Measurements from ENCODE around the gene ATP5F1A.
"Not testable (repeated sequence)": the region's sequence is repeated elsewhere in the genome, so short reads cannot be mapped to it uniquely, and the experiment has no call there.

Gene ATP5F1A

DNA sequence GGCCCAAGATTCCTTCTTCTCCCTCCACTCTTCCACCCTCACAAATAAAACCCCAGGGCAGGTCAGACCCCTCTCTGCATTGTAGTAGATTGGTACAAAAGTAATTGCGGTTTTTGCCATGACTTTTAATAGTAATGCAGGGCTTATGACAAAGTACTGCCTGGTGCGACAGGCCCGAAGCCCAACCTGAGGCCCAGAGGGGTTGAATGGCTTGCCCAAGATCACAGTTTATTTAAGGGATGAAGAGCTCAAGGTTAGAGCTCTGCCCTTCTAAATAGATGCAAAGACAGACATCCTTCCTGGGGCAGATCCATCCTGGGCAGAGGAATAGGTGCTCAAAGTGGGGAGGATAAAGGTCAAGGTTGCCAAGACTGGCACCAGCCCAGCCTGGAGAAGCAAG is 25.1 kb downstream of the ATP5F1A start:
- no peak for DNase-seq

DNA sequence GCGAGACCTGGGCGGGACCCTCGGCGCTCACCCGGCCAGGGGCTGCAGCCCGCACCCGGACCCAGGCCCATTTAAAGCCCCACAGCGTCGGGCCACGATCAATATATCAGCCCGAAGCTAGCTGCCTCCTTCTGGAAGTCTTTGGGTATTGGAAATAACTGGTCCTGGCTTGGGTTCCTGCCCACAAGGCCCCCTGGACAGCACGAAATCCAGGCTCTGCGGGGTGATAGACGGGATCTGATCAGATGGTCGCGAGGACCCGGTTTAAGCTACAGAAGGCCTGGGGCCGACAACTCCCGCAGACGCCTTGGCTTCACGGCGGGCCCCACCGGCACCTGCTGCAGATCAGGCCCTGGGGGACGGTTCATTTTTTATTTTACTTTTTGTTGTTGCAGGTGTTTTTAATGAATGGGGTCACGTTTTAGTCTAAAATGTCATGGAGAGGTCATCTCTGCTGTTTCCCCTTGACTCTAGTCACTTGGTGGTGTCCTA is 25.7 kb downstream of the ATP5F1A start:
- DNase-seq = no peak

DNA sequence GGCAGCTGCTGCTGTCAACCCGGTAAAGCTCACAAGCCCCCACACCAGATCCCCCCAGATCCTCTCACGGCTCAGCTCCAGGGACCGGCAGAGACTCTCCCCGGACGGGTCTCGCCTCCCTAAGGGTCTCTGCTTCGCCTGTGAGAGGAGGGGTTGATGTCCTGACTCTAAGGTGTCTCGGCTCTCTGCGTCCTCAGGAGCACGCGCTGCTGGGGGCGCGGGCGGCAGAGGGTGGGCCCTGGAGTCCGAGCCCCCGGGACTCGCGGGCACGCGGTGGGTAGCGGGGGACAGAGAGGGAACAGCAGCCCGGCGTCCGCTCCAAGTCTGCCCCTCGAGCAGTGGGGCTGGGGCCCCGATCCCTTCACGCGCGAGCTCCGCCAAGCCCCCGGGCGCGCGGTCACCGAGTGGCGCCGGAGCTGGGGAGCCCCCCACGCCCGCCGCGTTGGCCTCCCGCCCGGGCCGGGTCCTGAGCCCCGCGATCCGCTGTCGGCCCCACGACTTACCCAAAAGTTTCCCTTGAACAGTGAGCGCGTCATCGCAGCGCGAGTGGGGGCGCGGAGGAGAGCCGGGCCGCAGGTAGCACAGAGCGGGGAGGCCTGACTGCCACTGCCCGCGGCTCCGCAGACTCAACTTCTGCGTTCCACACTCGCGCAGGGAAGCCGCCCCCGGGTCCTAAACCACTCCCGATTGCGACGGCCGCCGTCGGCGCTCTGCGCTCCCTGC is 26.3 kb downstream of the ATP5F1A start, which contains the start of gene PSTPIP2:
PSTPIP2 (minus strand) TSS at position 608 of the 723 bp plus-strand sequence; CDS start at position 536, 72 bp downstream.
- DNase-seq = peak in 1 of 2 experiments; percentile 15

DNA sequence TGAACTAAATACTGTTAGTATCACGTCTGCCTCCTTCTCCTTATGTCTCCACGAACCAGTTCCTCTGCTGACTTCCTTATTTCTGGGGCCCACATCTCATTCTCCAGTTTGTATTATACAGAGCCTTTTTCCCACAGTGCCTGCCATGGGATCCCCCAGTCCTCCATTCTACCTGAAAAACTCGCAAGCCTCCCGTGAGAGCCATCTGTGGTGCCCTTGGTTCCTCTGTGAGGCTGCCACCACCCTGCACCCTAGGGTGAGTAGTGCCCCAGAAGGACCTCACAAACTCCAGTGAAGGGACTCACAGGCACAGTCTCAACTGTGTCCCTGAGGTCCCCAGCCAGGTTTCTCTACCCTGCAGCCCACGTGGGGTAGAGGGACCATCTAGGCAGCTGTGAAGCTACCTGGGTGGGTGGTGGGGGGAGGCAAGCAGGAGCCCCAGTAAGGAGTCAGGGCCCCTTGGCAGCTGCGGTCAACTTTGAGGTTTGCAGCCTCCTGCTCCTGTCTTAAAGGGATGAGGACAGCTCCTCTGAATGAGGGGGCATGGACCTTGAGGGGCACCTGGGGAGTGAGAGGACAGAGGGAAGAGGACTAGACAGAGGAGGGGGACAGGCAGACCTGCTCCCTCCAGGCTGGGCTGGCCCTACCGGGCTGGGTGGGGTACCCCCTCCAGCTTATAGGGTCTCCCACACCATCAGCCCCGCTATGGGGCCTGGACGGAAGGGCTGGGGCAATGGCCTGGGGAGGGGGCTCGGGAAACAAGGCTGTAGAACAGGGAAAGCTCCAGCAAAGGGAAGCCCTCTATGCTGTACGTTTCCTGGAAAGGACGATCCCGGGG is 27.1 kb downstream of the ATP5F1A start:
- no peak for DNase-seq

DNA sequence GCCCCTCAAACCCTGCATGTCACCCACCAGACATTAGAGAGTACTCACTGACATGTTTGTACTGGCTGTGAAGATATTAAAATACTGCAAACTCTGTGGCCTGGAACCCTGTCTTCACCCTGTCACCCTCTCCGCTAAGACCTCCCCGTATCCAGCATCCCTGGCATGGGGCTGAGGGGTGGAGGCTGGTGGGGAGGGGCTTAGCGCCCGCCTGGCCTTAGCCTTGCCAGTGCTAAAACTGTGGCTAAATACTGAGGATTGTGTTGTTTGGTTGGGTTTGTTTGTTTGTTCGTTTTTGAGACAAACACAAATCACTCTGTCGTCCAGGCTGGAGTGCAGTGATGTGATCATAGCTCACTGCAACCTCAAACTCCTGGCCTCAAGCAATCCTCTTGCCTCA is 27.9 kb downstream of the ATP5F1A start:
- no peak for DNase-seq

DNA sequence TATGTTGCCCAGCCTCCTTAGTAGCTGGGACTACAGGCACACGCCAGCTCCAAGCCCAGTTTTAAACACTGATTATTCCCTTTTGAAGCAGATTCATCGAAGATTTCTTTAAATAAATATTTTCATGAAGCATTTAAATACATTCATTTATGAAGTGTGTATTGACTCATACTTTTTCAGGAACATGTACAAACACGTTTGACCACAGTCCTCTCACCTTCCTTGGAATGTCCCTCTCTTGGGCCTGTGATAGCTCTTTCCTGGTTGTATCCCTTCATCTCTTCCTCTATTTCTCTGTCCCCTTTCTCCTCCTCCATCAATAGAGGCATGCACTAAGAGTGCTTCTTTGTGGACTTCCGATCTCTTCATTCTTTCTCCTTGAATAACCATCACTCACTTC is 28.6 kb downstream of the ATP5F1A start:
- DNase-seq = no peak

DNA sequence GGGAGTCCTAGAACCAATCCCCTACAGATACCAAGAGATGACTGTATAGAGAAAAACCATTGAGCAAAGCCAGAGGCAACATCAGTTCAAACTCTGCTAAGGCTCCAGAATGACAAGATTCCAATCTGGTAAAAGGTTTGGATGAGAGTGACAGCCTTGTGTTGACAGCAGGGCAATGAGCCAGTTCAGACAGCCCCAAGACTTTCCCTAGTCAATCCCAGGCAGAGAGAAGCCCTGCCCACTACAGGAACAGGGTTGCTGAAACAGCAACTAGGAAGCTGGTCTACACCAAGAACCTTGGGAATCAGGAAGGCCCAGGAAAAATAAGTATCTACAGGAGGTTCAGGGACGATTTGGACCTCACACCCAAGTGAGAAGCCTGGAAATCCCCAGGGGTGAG is 29.3 kb downstream of the ATP5F1A start:
- DNase-seq = no peak

DNA sequence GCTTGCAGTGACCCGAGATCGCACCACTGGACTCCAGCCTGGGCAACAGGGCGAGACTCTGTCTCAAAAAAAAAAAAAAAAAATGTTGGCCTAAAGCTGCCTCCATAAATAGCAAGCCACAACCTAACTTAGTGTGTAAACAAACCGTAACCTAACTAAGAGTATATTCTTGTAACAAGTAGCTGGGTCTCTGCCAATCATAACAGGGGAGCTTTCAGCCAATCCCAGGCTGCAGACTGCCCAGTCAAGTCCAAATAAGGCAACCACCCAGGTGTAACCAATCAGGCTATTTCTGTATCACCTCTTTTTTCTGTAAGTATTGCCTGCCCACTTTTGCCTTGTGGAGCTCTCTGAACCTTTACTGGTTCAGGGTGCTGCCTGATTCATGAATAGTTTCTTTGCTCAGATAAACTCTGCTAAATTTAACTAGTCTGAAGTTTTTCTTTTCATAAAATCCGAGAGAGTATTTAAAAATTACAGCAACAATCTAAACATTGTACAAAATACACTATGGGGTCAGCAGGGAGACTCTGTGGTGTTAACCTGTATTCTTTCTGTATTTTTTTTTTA is 30.6 kb downstream of the ATP5F1A start:
- no peak for DNase-seq

DNA sequence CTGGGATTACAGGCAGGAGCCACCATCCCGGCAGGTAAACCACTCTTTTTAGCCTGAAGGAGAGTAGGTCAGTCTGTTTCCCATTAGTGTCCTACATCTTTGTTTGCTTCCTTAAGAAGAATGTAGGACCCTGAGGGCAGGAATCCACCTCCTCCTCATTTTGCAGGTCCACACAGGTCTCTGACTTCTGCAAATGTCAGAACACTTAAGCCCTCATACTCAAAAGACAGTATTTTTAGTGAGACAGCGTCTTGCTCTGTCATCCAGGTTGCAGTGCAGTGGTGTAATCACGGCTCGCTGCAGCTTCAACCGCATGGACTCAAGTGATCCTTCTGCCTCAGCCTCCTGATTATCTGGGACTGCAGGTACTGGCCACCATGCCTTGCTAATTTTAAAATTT is 35.3 kb downstream of the ATP5F1A start:
- no peak for DNase-seq

DNA sequence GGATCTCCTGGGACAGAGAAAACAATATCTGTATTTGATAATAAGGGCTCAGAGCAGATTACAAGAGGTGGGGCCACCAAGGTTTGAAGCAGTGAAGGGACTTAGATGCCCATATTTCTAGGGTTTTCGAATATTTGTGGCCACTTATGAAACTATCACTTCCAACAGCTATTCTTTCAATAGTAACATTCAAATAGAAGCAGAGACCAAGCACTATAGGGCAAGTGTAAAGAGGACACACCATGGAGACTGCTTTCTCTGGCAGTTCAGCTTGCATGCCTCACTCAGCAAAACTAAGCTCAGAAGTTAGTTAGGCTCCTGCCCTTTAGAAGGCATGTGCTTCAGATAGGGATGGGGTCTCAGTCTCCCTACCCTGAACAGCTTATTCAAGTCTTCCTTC is 36.3 kb downstream of the ATP5F1A start:
- no peak for DNase-seq

DNA sequence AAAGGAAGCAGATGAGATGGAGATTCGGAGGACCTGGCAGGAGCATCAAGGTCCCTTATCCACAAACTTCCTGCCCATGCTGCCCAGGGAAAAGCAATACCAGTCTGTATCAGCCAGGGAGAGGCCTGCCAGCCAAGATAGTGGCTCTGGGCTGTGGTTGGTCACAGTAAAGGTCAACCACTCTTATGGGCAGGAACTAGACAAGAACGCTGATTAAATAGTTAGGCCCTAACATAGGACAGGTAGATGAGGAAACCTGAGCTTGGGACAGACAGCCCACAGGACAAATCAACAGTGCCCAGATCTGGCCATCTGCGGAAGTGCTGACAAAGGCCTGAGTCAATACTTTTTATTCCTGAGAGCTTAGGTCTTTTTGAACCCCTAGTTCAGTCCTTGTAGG is 36.7 kb downstream of the ATP5F1A start:
- no peak for DNase-seq

DNA sequence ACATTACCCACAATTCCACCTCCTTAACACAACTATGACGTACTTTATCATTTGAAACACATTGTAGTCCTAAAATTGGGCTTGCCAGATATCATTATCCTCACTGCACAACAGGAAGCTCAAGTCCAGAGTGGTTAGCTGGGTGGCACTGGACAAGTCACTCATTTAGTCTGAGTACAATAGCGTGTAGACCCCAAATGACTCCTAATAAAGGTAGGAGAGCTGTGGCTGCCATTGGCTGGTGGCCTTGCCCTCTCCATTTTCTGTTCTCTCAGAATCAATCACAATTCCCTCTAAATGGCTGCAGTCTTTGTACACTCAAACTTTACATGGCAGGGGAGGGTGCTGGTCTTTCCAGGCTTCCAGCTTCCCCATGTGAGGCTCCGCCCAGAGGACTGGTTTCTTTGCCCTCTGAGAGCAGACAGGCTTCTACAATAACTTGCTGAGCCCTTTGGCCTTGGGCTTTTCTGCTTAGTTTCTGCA is 37.7 kb downstream of the ATP5F1A start:
- no peak for DNase-seq

DNA sequence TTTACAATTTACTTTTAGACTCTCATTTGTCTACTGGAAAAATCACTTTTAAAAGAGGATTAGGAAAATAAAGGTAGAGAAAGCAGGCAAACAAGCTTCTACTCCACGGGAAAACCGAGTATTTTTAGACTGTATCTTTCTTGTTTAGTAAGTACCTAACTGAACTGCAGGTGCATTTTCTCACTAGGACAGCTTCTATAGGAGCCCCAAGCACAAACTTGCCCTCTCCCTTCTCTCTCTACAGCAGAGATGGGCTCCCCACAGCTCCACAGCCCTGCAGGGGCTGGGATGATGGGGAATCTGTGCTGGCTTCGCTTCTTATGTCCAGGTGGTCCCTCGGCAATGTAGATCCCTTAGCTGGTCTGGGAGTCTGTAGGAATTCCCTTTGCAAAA is 42.3 kb downstream of the ATP5F1A start:
- no peak for DNase-seq

DNA sequence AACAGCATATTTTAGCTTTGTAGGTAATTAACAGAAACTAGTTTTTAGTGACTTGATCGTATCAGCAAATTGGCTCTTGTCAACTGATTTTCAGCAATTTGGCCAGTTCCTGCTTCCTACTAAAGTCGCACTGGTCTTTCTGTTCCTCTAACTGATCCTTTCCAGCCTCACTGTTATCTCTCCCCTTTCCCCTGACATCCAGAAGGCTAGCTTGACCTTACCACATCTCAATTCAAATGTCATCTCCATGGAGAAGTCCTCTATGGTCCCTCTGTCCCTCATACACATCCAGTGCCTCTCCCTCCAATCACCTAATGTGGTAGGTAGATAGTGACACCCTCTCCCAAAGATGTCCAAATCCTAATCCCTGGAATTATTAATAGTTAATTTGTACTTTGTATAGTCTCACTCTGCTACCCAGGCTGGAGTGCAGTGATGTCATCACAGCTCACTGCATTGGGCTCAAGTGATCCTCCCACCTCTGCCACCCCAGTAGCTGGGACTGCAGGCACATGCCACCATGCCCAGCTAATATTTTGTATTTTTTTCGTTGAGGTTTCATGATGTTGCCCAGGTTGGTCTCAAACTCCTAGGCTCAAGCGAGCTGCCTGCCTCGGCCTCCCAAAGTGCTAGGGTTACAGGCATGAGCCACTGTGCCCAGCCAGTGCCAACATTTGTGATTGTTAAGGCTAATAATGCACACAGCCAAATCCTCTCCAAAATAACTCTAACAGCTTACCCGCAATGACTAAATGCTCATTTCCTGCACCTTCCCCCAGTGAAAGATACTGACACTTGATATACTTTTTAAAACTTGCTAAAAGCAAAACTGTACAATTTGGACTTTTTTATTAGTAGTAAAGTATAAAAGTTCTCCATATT is 42.9 kb downstream of the ATP5F1A start:
- no peak for DNase-seq

DNA sequence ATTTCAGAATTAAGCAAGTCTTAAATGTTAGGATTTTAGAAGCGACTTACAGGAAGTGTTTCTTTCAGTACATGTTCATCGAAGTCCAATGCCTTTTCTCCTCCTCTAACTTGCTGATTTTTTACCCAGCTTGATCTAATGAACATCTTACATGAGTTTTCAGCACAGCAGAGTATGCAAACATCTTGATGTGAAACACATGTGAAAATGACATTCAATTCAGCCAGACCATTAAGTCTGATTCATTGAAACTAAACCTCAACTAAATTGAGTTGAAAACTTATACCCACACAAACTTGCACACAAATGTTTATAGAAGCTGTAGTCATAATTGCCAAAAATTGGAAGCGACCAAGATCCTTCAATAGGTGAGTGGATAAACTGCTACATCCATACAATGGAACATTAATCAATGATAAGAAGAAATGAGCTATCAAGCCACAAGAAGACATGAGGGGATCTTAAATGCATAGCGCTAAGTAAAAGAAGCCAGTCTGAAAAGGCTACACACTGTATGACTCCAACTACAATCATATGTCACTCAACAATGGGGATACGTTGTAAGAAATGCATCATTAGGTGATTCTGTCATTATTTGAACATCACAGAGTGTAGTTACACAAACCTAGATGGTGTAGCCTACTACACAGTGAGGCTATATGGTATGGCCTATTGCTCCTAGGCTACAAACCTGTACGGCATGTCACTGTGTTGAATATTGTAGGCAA is 44.6 kb downstream of the ATP5F1A start:
- no peak for DNase-seq

DNA sequence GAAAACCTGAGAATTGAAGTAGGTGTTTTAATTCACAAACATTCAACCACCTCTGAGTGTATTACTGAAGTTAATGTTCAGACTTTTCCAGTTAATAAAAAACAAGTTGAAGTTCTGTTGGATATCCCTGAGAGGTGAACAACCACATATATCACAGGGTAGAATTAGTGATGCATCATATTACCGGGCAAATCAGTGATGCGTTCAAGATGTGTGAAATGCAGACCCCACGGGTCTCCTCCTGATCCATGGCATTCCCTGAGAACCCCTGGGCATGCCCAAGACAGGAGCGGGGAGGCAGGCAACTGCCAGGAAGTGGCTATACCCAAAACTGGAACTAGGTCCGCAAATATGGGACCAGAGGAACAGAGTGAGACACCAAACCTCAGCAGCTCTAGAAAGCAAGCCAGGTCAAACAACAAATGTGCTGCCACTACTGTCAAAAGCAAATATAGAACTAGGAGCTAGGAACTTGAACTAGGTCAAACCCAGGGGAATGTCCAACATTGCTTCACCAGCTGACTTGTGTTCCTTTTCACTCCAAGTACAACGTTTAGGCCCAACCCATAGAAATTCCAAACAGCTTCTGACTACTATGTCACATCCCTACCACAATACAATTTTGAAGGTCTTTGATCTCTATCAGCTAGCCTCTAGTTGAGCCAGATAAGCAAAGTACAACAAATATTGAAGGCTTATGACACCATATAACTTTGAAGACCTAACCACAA is 46.2 kb downstream of the ATP5F1A start:
- DNase-seq = no peak

DNA sequence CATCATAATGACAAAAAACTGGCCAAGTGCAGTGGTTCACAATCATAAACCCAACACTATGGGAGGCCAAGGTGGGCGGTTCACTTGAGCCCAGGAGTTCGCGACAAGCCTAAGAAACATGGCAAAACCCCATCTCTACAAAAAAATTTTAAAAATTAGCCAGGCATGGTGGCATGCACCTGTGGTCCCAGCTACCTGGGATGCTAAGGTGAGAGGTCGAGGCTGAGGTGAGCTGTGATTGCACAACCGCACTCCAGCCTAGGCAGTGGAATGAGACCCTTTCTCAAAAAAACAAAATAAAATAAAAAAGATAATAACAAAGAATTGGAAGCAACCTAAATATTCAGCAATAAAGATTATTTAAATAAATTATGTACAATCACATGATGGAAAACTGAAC is 47.8 kb downstream of the ATP5F1A start:
- no peak for DNase-seq

DNA sequence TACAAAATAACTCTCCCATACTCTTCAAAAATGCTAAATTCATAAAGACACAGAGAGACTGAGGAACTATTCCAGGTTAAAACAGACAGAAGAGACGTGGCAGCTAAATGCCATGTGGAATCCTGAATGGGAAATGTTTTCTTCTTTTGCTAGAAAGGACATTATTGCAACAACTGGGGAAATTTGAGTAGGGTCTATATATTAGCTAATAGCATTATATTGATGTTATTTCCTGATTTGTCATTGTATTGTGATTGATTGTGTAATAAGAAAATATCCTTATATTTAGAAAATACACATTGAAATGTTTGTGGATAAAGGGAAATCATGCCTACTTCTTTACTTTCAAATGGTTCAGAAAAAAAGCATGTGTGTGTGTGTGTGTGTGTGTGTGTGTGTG is 49.5 kb downstream of the ATP5F1A start:
- DNase-seq = no peak

DNA sequence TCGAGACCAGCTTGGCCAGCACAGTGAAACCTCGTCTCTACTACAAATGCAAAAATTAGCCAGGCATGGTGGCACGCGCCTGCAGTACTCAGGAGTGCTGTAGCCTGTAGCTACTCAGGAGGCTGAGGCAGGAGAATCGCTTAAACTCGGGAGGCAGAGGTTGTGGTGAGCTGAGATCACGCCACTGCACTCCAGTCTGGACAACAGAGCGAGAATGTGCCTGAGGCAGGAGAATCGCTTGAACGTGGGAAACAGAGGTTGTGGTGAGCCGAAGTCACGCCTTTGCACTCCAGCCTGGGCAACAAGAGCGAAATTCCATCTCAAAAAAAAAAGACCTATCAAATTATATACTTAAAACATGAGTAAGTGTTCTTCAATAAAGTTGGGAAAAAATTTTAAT is 50.7 kb downstream of the ATP5F1A start:
- not testable (repeated sequence) for DNase-seq

DNA sequence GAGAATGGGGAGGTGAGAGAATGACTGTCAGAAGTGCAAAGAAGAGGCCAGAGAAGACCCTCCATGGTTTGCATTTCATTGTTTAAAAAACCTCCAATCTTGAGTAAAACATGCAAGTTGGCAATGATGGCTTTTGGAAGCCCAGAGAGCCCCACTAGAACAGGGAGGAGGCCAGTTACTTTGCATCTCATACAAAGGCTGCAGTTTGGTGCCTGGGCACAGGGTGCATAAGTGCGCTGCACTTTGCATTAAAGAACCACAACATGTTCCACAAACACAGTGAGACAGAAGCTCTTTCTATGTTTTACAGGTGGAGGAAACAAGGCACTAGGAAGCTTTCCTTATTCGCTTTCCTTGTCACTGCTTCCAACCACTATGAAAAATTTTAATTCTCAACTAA is 51.4 kb downstream of the ATP5F1A start:
- DNase-seq = no peak

DNA sequence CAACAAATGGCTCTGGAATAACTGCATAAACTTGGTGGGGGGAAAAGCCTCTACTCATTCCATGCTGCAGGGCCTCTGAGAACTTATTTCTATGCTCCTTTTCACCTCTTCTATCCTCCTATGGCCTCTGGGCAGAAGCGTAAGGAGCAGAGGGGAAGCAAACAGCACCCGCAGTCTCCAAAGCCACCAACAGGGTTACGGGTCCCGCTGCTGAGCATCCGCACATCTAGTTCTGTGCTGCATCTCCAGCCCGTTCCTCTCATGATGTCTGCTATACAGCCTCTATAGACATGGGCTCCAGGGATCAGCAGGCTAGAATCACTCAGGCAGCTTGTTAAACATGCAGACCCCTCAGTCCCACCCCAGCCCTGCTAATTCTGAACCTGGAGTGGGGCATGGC is 52.0 kb downstream of the ATP5F1A start:
- no peak for DNase-seq

Measured in NCI-H524 (cell line).